HG03378 (cell line): ENCODE data around the gene ZNF593OS.

Experiments used
- ATAC-seq: cut with Tn5 transposase; IDR thresholded peaks from one replicate; pipeline ENCODE4 v1.9.1; 2021; ENCODE audit warnings: mild to moderate bottlenecking, moderate library complexity; ENCODE audit not compliant: unreplicated experiment

ZNF593OS gene

DNA sequence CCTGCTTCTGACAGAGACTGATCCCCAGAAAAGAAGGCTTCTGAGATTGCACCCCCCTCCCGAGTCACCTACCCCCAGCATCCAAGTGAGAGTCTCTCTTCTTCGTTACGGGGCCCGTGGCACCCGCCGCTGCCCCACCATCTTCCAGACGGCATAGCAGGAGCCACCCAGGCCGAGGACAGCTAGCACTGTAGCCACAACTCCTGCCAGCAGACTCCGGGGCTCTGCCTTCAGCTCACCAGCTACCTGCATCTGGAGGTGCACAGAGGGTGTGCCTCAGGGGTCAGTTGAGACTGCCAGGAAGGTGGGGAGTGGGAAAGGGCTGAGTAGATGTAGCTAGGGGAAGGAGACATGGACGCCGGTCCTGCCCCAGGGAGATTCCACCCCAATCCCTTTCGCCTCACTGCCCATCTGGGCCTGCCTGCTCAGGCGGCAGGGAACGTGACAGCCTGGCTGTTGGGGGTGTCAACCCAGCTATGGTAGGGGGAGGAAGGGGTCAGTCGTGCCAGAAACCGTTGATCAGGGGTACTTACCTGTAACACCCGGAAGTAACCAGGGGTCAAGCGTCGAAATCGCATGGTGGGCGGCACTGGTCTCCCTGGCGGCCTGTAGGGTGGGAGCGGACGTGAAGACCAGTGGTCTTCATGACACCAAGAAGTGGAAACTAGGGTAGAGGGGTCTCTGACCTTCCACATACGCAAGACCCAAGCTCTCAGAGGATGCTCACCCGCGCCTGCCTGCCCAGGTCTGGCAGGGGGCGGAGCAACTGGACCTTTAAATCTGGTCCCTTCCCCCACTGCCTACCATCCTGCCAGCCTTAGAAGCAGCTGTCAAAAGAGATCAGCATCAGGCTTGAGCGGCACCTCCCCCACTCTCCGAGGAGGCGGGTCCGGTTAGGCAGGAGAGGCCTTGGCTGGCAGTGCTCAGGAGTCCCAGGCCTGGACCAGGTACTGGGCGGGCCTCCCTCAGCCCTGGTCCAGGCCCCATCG is at the start of gene ZNF593OS:
ZNF593OS (minus strand) TSS at position 749 of the 989 bp plus-strand sequence; CDS start at position 578, 171 bp downstream.
- no peak for ATAC-seq

DNA sequence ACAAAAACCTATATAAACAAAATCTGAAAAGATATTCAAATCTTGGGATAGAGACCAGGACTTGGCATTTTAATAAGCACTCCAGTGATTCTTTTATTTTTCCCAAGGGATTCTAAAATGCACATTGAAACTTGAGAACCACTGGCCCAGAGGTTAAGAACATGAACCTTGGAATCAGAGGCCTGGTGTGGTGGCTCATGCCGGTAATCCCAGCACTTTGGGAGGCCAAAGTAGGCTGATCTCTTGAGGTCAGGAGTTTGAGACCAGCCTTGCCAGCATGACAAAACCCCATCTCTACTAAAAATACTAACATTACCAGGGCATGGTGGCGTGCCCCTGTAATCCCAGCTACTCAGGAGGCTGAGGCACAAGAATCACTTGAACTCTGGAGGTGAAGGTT is 49.5 kb upstream of the ZNF593OS start:
- no peak for ATAC-seq

DNA sequence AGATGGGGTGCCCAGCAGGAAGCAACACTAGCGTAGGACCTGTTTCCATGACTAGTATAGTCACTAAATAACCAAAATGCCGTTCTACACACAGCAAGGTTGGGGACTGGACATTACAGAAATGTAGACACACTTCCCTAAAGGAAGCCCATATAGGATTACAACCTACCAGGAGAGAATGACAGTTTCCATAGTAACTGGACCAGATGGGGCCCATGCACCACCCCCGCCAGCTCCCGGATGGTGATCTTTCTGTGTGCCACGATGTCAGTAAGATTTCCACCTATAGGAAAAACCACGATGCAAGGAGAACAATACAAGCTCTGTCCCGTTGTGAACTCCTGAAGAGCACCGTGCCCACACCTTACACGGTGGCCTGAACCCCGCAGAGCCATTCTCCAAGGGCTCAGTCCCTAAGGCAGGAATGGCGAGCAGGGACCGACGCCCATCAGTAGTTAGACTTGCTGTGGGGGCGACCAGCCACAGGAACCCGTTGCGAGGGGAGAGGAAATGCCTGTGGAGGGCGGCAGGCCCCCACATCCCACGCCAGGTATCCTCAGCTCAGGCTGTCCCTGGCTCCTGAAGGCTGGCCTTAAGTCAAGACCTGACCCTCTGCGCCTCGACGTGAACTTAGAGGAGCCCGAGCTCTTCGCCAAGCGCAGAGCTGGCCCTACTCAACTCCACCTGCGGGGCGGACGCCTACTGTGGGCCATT is 48.7 kb upstream of the ZNF593OS start:
- ATAC-seq, result no peak

DNA sequence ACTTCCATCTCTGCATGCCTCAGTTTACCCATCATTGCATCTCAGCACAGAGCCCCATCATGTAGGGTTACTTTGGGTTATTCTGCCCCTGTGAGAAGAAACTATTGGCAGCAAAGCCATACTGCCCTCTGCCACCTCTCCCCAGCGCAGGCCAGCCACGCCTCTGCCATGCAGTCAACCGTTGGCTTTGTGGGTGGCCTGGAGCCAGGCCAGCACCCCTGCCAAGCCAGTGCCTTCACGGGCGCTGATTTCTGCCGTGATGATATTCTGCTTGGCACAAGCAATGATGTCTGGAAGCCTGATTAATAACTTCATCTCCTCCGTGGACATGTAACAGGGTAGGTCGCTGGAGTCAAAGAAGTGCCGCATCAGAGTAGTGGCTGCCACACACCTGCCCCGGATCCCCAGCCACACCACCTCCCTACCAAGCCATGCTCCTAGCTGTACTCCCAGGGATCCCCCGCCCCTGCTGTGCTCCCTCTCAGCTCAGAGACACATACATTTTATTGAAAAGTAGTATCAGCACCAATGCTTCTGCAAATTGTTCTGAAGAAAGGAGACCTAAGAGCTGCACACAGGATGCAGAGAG is 47.4 kb upstream of the ZNF593OS start:
- ATAC-seq, result no peak

DNA sequence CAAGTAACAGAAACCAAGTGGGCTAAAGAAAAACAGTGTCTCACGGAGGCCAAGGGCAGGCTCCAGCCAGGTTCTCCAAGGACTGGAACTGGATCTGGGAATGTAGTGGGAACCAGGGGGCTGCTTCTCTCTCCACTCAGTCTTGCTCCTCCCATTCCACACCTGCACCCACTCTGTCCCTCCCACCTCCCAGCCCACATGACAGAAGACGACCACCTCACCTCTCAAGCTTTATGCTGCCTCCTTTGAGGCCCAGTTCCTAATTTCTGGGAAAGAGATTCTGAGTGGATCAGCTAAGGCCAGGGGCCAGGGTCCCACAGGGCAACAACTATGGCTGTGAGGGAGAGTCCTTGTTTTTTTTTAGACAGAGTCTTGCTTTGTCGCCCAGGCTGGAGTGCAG is 43.6 kb upstream of the ZNF593OS start:
- no peak for ATAC-seq

DNA sequence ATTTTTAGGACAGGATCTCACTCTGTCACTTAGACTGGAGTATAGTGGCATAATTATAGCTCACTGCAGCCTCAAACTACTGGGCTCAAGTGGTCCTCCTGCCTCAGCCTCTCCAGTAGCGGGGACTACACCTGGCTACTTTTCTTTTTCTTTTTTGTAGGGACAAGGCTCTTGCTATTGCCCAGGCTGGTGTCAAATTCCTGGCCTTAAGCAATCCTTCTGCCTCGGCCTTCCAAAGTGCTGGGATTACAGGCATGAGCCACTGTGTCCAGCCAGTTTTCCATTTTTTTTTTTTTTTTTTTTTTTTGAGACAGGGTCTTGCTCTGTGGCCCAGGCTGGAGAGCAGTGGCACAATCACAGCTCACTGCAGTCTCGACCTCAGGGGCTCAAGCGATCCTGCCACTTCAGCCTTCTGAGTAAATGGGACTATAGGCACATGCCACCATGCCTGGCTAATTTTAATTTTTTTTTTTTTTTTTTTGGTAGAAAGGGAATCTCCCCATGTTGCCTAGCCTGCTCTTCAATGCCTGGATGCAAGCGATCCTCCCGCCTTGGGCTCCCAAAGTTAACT is 41.8 kb upstream of the ZNF593OS start:
- no peak for ATAC-seq

DNA sequence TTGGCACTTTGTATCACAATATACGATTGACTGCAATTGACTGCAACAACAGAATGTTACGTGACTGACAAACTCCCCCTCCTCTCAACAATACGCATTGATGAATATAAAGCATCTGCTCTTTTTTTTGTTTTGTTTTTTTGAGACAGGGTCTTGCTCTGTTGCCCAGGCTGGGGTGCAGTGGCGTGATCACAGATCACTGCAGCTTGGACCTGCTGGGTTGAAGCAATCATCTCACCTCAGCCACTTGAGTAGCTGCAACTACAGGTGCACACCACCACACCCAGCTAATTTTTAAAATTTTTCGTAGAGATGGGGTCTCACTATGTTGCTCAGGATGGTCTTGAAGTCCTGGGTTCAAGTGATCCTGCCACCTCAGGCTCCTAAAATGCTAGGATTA is 41.1 kb upstream of the ZNF593OS start:
- ATAC-seq, result no peak

DNA sequence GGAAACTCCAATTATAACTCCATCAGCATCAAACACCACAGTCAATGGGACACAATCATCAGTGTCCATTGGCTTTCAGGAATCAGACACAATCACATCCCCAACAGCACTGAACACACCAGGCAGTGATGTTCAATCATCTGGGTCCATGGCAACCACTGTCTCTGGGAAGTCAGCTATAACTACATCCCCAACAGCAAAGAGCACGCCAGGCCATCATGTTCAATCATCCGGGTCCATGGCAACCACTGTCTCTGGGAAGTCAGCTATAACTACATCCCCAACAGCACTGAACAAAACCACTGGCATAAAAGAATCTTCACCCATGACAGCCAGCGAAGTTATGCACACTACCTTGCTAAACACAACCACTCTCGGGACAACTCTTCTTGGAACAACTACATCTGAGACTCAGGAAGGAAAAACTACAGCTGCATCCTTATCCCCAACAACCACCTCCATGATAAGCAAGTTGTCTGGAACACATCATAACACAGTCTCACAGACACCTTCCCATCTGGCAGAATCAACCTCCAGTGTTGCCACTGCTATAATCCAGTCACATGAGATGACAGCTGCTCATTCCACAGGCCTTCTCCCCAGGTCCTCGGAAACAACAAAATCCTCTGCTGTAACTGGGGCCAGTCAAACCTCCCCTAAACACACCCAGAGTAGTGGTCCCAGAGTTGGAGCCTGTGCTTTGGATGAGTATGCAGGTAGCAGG is 38.7 kb upstream of the ZNF593OS start:
- no peak for ATAC-seq

DNA sequence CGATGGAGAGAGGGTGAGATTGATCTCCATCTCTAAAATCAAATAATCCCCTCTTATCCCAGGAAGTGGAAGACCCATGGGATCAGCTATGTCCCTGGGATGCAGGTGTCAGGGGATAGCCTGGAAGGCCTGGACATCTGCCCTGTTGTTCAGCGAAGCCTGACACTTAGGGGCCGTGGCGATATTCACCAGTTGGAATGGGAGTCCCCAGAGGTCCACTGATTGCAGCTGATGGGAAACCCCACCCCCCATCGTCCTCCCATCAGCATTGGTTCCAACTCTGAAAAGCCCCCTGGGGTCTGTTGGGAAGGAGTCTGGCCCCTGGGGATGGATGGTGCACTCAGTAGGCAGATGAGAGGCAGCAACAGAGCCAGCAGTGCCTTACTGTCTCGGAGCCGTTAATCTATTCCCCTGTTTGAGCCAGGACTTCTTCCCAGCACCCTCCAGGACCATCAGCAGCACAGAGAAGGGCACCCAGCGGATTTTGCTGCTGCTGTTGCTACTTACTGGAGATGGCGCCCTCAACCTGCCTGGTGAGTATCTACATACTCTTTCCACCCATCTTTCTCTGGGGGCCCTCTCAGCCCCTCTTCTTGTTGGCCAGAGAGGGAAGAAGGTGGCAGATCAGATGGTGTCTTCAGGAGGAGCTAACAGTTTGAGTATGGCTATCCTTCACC is 32.1 kb upstream of the ZNF593OS start:
- ATAC-seq, result no peak

DNA sequence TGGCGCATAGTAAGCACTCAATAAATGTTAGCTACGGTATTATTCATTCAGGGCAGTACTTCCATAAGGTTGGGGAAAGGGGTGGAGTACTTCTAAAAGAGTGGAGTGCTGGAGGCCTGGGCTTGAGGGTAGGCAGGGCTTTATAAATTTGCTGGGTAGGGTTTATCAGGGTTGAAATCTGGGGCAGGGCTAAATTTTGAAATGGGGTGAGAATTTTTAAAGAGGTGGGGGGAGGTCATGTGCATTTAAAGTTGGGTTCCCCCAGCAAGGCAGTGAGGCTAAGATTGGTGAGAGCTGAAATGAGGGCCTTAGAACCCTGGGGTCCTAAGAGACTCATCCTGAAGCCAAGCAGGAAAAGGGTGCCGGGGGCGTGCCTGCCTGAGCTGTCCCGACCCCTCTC is 28.8 kb upstream of the ZNF593OS start:
- ATAC-seq, result no peak

DNA sequence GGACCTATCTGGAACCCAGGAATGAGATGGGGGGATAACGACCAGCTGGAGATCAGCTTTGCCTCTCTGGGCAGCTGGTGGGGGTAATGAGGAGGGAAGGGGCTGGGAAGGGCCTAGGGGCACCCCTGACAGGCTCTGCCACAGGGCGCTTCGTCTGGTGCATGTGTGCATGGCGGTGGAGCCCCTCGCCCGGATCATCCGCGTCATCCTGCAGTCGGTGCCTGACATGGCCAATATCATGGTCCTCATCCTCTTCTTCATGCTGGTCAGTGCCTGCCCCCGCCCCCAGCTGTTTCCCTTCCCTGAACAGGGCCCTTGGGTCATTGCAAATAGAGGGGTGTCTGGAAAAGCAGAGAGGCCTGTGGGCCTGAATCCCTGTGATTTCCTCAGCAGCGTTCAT is 26.2 kb upstream of the ZNF593OS start:
- ATAC-seq, result no peak

DNA sequence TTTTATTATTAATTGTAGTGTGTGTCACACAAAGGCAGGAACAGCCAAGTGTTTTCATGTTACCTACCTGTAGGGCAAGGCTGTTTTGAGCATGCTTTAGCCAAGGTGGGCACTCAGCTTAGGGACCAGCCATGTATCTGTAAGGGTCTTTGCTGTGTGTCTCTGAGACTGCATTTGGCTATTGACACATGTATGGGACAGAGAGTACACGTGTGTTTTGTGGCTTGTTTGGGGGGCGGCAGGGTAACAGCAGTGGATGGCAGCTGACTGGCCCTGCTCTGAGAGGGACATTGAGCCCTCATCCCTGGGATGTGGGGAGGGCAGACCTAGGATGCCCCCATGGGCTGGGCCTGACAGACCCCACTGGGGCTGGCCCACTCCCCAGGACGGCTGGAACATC is 25.7 kb upstream of the ZNF593OS start:
- ATAC-seq, result no peak

DNA sequence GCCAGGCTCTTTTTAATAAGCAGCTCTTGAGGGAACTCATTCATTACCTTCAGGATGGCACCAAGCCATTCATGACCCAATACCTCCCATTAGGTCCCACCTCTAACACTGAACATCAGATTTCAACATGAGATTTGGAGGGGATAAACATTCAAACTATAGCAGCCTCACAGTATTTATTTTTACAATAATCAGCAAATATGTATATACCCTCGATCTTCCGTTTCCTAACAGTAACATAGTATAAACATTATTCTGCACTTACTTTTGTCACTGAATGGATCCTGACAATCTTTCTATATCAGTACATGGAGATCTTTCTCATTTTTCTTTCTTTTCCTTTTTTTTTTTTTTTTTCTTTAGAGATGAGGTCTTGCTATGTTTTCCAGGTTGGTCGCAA is 24.2 kb upstream of the ZNF593OS start:
- no peak for ATAC-seq

DNA sequence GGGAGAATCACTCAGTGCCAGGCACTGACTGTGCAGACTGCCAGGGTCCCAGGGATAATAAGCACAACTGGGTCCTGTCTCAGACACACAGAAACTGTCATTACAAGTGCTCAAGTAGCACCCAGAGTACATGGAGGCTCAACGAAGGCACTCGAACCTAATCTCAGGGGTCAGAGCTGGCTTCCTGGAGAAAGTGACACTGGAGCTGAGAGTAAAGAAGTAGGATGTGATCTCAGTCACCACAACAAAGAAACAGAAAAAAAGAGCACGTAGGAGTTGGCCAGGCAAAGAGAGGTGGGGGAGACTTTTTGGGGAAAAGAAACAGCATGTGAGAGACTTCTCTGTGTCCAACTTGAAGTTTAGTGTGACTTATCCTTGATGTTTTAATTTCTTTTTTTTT is 20.1 kb upstream of the ZNF593OS start:
- ATAC-seq, result no peak

DNA sequence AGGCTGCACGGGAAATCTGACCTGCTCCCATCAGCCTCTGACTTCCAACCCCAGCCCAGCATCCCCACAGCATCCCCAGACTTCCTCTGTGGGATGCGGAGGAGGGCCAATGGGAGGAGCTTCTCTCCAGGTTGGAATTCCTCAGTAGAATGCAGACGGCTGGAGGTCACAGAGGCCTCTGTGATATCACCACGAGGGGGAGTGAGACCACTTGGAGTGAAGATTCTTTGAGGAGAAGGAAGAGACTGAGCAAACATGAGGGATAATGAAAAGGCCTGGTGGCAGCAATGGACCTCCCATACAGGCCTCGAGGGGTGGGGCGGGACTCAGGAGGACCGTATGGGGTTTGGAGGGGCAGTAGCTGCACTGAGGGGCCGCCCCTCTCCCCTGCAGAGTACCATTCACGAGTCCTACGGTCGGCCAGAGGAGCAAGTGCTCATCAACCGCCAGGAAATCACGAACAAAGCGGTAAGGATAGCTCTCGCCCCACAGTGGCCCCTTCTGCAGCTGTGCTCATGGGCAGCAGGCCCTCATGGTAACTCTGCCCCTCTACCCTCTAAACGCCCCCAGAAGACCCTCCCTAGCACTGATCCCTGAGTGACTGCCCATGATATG is 18.8 kb upstream of the ZNF593OS start, which contains the start of gene CATSPER4:
CATSPER4 (plus strand) TSS at position 230 of the 615 bp plus-strand sequence; CDS start at position 256, 26 bp downstream.
- no peak for ATAC-seq

DNA sequence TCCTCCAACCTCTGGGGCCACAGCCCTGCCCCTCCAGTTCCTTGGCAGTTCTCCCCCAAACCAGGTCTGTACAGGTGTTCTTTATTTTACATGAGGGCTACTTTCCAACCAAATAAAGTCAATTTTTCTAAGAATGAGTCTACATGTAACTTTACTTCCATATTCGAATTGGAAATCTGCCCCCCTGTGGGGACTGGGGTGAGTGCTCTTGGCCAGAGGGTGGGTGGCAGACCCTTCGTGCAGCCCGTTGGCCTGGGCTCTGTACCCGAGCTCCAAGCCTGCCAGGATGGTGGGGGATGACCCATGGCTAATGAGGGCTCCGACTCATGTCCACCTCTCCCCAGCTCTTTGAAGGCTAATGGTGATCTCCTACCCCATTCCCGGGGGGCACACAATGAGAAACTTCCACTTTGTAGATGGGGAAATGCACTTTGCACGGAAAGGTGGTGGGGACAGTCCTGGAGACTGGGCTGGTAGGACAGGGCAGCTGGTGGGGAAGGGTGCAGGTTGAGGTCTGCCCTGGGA is 18.2 kb upstream of the ZNF593OS start:
- no peak for ATAC-seq

DNA sequence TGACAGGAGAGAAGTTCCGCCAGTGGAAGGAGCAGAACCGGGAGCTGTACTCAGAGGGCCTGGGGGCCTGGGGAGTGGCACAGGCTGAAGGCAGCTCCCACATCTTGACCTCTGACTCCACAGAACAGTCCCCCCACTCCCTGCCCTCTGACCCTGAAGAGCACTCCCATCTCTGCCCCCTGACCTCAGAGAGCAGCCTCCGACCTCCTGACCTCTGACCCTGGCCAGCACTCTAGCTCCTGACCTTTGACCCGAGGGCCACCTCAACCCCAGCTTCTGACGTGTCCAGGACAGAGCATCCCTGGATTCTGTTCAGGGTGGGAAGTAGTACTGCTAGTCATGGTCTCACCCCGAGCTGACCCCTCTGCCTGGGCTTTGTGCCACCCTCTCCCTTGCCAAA is 17.7 kb upstream of the ZNF593OS start:
- ATAC-seq, result no peak

DNA sequence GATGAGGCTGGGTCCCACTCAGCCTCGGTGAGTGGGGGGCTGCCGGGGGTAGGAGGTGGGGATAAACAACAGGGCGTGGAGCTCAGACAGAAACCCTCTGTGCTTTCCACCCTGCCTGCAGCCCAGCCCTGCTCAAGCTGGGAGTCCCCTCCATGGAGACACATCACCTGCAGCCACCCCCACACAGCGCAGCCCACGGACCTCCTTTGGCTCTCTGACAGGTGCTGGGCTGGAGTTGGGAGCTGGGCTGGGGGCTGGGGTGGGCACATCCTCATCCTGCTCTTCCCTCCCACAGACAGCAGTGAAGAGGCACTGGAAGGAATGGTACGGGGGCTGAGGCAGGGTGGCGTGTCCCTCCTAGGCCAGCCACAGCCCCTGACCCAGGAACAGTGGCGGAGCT is 16.8 kb upstream of the ZNF593OS start:
- no peak for ATAC-seq

DNA sequence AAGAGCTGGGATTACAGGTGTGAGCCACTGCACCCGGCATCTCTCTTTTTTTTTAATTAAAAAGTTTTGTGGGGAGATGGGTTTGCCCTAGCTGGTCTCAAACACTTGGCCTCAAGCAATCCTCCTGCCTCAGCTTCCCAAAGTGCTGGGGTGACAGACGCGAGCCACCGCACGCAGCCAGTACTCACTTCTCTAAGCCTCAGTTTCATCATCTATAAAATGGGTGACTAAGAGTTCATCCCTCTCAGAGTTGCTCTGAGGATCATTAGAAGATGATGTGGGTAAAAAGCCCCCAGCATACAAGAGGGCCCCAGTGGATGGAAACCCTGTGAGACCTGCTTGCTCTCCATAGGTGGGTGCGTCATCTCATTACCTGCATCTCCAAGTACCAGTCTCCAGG is 16.2 kb upstream of the ZNF593OS start:
- ATAC-seq, result no peak
